GM13976 (cell line): ENCODE data around the gene INTS14.

Source experiments
- DNase-seq: peaks from one replicate; pipeline ENCODE4 v3.0.0; 2012; ENCODE audit warnings: low spot score
- in situ Hi-C: fragments of 300-500 bp; cut with MboI; formaldehyde crosslinking; loops from one replicate; pipeline ENCODE4 v1.12.0; 2022; ENCODE audit warnings: low sequenced_read_pairs, mixed read lengths, inconsistent platforms; ENCODE audit not compliant: unreplicated experiment
- TF ChIP-seq, protein P1 (sequence below): IDR thresholded peaks from 2 replicates; pipeline ENCODE4 v1.5.1; 2012; ENCODE audit warnings: borderline replicate concordance, mild to moderate bottlenecking; ENCODE audit not compliant: insufficient read depth; ENCODE audit errors: extremely low read depth, missing control alignments, control extremely low read depth

Gene INTS14

DNA sequence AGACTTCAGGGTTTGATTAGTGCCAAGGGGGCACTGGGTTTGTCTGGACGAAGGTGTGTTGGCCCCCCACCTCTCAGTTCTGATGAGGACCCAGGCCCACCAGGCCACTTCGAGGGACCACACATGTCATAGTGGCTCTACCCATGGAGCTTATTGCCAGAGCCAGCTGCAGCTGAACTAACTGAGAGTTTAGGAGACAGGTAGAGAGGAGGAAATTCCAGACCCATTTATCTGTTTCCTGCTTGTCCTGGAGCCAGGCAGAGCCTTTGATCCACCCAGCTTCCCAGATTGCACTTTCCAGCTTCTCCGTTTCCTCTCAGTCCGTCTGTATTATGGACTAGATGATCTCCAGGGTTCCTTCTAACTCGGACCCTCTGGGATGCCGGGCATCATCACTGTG, 31.7 kb upstream of the INTS14 start:
- in situ Hi-C loops: loop anchor here (25.0 kb wide), 2 partner anchors 445 to 545 kb away; no protein-coding TSS in a partner anchor
- DNase-seq: no peak
- TF ChIP-seq, protein P1, sequence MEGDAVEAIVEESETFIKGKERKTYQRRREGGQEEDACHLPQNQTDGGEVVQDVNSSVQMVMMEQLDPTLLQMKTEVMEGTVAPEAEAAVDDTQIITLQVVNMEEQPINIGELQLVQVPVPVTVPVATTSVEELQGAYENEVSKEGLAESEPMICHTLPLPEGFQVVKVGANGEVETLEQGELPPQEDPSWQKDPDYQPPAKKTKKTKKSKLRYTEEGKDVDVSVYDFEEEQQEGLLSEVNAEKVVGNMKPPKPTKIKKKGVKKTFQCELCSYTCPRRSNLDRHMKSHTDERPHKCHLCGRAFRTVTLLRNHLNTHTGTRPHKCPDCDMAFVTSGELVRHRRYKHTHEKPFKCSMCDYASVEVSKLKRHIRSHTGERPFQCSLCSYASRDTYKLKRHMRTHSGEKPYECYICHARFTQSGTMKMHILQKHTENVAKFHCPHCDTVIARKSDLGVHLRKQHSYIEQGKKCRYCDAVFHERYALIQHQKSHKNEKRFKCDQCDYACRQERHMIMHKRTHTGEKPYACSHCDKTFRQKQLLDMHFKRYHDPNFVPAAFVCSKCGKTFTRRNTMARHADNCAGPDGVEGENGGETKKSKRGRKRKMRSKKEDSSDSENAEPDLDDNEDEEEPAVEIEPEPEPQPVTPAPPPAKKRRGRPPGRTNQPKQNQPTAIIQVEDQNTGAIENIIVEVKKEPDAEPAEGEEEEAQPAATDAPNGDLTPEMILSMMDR: no peak

DNA sequence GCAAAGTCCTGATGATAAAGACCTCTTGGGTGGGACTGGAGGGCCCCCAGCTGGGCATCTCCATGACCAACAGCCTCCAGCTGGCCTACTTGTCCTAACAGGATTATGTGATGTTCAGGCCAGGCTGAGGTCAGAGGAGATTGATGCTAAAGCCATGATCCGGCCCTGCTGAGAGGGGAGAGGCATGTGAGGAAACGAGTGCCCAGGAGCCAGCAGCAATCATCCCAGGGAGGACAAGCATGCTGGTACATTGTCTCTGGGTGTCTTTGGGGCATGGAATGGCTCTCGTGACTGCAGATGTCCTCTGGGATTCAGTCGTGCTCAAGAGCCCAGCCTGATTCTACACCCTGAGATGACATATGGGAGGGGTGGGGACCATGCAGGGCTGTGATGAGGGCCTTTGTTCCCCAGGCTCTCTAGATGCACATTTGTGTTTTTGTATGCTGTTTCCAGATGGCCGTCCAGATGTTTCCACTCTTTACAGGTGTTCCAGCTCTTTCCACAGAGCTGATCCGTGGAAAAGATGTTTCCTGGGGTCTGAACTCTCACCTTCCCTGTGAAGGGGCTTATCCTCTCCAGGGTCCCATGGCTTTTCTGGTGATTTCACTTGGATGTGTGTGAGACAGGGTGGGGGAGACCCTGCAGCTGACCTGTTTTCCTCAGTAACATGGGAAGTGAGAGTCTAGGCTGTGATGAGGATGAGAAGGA, 31.0 kb upstream of the INTS14 start:
- TF ChIP-seq, protein P1: no peak
- peak; percentile 6 for DNase-seq
- in situ Hi-C loops: loop anchor here (25.0 kb wide), 2 partner anchors 445 to 545 kb away; no protein-coding TSS in a partner anchor

DNA sequence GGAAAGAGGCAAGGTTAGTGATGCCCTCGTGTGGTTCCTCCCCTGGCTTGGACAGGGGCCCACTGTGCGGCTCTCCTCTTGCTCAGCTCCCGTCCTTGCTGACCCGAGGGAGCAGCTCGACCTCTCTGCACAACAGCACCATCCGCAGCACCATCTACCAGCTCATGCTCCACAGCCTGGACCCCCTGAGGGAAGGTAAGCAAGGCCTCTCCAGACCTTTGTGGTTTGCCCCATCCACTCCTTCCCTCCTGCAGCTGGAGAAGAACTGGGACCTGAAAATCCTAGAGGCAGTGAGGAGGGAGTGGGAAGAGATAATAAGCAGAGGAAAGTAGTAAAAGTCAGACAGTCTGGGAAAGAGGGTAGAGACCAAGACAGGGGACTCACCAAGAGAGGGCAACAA, 28.6 kb upstream of the INTS14 start:
- in situ Hi-C loops: loop anchor here (10.0 to 25.0 kb wide), 3 partner anchors 195 to 548 kb away; no protein-coding TSS in a partner anchor
- DNase-seq: peak; percentile 11
- TF ChIP-seq, protein P1: no peak

DNA sequence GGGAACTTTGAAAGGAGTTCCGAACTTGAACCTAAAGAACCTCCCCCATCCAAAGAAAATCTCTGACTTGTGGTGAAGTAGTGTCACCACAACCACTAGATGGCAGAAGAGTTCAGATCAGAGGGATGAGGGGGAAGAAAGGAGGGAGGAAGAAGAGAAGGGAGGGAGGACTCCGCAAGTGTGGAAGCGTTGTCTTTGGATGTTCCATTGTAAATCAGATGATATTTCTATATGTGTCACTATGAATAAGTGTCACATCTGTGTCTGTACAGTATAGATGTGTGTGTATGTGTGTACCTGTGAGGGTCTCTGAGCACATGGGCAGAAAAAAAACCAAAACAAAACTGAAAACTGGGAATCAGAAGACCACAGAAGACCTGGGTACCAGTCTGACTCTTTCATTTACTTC, 27.8 kb upstream of the INTS14 start:
- in situ Hi-C loops: loop anchor here (10.0 to 25.0 kb wide), 3 partner anchors 196 to 549 kb away; no protein-coding TSS in a partner anchor
- TF ChIP-seq, protein P1: peak; percentile 64
- DNase-seq: peak; percentile 80

DNA sequence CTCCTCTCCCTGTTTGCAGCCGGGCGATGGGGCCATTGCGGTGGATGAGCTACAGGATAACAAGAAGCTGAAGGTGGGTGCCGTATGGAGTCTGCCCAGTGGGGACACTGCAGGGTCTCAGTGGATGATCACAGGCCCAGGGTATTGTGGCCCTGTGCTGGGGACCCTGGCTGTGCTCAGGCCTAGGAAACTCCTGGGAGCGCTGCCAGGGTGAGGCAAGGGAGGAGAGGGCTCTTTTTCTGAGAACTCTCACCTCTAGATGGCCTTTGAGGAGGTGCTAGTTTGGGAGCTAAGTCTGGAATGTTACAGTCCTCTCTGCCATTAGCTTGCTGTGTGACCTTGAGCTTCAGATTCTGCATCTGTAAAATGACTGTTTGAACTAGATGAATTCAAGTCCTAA, 27.2 kb upstream of the INTS14 start:
- DNase-seq: no peak
- in situ Hi-C loops: loop anchor here (10.0 to 25.0 kb wide), 3 partner anchors 197 to 549 kb away; no protein-coding TSS in a partner anchor
- TF ChIP-seq, protein P1: no peak

DNA sequence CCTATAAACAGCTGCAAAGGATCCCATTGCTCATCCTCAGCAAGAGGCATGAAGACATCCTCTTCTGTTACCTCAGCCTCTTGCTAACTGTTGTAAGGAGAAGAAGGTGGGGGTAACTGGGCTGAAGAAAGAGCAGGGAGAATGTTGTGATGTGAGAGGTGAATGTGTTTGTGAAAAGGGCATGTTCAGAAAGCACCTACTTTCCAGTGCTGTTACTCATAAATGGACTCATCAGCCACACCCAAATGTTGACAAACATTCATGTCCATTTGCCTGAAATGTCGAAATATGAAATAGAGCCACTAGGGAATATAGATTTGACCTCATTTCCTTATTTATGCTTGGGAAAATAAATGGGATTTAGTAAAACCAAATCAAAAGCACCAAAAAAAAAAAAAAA, 23.4 kb upstream of the INTS14 start:
- DNase-seq: no peak
- TF ChIP-seq, protein P1: no peak
- in situ Hi-C loops: loop anchor here (10.0 to 25.0 kb wide), 3 partner anchors 200 to 553 kb away; no protein-coding TSS in a partner anchor

DNA sequence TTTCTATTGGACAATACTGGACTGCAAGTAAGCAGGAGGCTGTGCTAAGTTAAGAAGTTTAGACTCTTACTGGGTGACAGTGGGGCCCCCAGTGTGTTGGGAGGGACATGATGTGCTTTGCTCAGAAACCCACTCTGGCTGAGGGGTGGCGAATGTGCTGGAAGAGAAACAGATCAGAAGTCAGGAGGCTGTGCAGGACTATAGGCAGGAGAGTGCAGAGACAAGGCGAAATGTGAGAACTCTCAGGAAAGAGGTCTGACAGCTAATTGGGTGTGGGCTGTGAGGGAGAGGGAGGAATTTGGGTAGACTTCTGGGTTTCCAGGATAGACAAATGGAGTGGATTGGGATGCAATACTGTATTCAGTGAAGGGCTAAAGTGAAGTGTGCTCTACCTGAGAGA, 22.8 kb upstream of the INTS14 start:
- no peak for DNase-seq
- TF ChIP-seq, protein P1: no peak
- in situ Hi-C loops: loop anchor here (10.0 to 25.0 kb wide), 3 partner anchors 201 to 554 kb away; no protein-coding TSS in a partner anchor
